Stimulated activated naive CD8-positive, alpha-beta T cell treated with anti-CD3 and anti-CD28 coated beads, Interleukin-15, Interleukin-2, amounts not matched to agents 100 ng/mL and 50 ng/mL, for 24 hours (primary cell): ENCODE measurements around the gene ARMC10.
"Not testable (repeated sequence)": the region's sequence is repeated elsewhere in the genome, so short reads cannot be mapped to it uniquely, and the experiment has no call there.

ENCODE experiments used
- H3K27ac Mint-ChIP-seq: one replicate; pipeline ENCODE4 v1.8.0; 2021; ENCODE audit warnings: mild to moderate bottlenecking, mixed read lengths
- H3K27me3 Mint-ChIP-seq: one replicate; pipeline ENCODE4 v1.8.0; 2021; ENCODE audit warnings: mixed read lengths
- H3K36me3 Mint-ChIP-seq: one replicate; pipeline ENCODE4 v1.8.0; 2021; ENCODE audit warnings: low read depth, mixed read lengths
- H3K4me1 Mint-ChIP-seq: one replicate; pipeline ENCODE4 v1.8.0; 2021; ENCODE audit warnings: low read depth, mixed read lengths
- H3K4me3 Mint-ChIP-seq: one replicate; pipeline ENCODE4 v1.8.0; 2021; ENCODE audit warnings: mild to moderate bottlenecking, mixed read lengths
- H3K9me3 Mint-ChIP-seq: one replicate; pipeline ENCODE4 v1.8.0; 2021; ENCODE audit warnings: mixed read lengths

The ARMC10 gene

GRCh38 chr7:103127006-103127405, 52.1 kb downstream of the ARMC10 start:
- Mint-ChIP-seq H3K27me3 (no peaks in the 10 kb centered on the region), H3K4me1 (no peaks in the 10 kb centered on the region), H3K36me3 (peaks cover 38% of the 10 kb centered on the region), H3K4me3 (no peak overlapping the region), H3K9me3 (no peaks in the 10 kb centered on the region), H3K27ac (no peak overlapping the region)

GRCh38 chr7:103129702-103130549, 55.0 kb downstream of the ARMC10 start:
- Mint-ChIP-seq H3K9me3 (no peaks in the 10 kb centered on the region), H3K36me3 (peaks cover 25% of the 10 kb centered on the region), H3K4me1 (peaks cover 5% of the 10 kb centered on the region), H3K27me3 (no peaks in the 10 kb centered on the region), H3K27ac (no peak overlapping the region), H3K4me3 (no peak overlapping the region)

GRCh38 chr7:103130901-103131624, 56.1 kb downstream of the ARMC10 start:
- no peak overlapping the region for H3K4me3 Mint-ChIP-seq
- H3K27ac Mint-ChIP-seq, result no peak overlapping the region
- H3K9me3 Mint-ChIP-seq, result no peaks in the 10 kb centered on the region
- H3K27me3 Mint-ChIP-seq, result no peaks in the 10 kb centered on the region
- peaks cover 22% of the 10 kb centered on the region for H3K36me3 Mint-ChIP-seq
- H3K4me1 Mint-ChIP-seq, result peaks cover 5% of the 10 kb centered on the region

GRCh38 chr7:103132995-103133688, 58.2 kb downstream of the ARMC10 start:
- no peak overlapping the region for H3K4me3 Mint-ChIP-seq
- H3K27ac Mint-ChIP-seq, result no peak overlapping the region
- H3K9me3 Mint-ChIP-seq, result no peaks in the 10 kb centered on the region
- H3K27me3 Mint-ChIP-seq, result no peaks in the 10 kb centered on the region
- peaks cover 5% of the 10 kb centered on the region for H3K36me3 Mint-ChIP-seq
- peaks cover 5% of the 10 kb centered on the region for H3K4me1 Mint-ChIP-seq

GRCh38 chr7:103134836-103135554, 60.1 kb downstream of the ARMC10 start:
- H3K36me3 Mint-ChIP-seq, result no peaks in the 10 kb centered on the region
- no peak overlapping the region for H3K27ac Mint-ChIP-seq
- no peak overlapping the region for H3K4me3 Mint-ChIP-seq
- H3K4me1 Mint-ChIP-seq, result peaks cover 5% of the 10 kb centered on the region
- no peaks in the 10 kb centered on the region for H3K9me3 Mint-ChIP-seq
- no peaks in the 10 kb centered on the region for H3K27me3 Mint-ChIP-seq

- Mint-ChIP-seq H3K27me3 (no peaks in the 10 kb centered on the region), H3K4me3 (no peak overlapping the region), H3K4me1 (peaks cover 4% of the 10 kb centered on the region), H3K9me3 (no peaks in the 10 kb centered on the region), H3K36me3 (peaks cover 19% of the 10 kb centered on the region), H3K27ac (no peak overlapping the region)
Observed at GRCh38 chr7:103140061-103140460, 65.1 kb downstream of the ARMC10 start.

GRCh38 chr7:103140685-103141084, 65.7 kb downstream of the ARMC10 start:
- Mint-ChIP-seq H3K36me3 (peaks cover 19% of the 10 kb centered on the region), H3K4me1 (peaks cover 4% of the 10 kb centered on the region), H3K27ac (no peak overlapping the region), H3K27me3 (no peaks in the 10 kb centered on the region), H3K9me3 (no peaks in the 10 kb centered on the region), H3K4me3 (no peak overlapping the region)

GRCh38 chr7:103141753-103142404, 66.9 kb downstream of the ARMC10 start:
- Mint-ChIP-seq H3K4me1 (peaks cover 4% of the 10 kb centered on the region), H3K36me3 (peaks cover 19% of the 10 kb centered on the region), H3K4me3 (no peak overlapping the region), H3K27me3 (no peaks in the 10 kb centered on the region), H3K27ac (no peak overlapping the region), H3K9me3 (no peaks in the 10 kb centered on the region)

- Mint-ChIP-seq H3K4me3 (no peak overlapping the region), H3K4me1 (peaks cover 10% of the 10 kb centered on the region), H3K27me3 (no peaks in the 10 kb centered on the region), H3K36me3 (peaks cover 19% of the 10 kb centered on the region), H3K27ac (no peak overlapping the region), H3K9me3 (no peaks in the 10 kb centered on the region)
Observed at GRCh38 chr7:103142494-103142893, 67.6 kb downstream of the ARMC10 start.

- no peaks in the 10 kb centered on the region for H3K27me3 Mint-ChIP-seq
- H3K36me3 Mint-ChIP-seq, result peaks cover 24% of the 10 kb centered on the region
- no peaks in the 10 kb centered on the region for H3K9me3 Mint-ChIP-seq
- peaks cover 22% of the 10 kb centered on the region for H3K4me1 Mint-ChIP-seq
- H3K4me3 Mint-ChIP-seq, result no peak overlapping the region
- no peak overlapping the region for H3K27ac Mint-ChIP-seq
Observed at GRCh38 chr7:103143868-103144267, 68.9 kb downstream of the ARMC10 start.

GRCh38 chr7:103144754-103145153, 69.8 kb downstream of the ARMC10 start:
- not testable (repeated sequence) for H3K9me3 Mint-ChIP-seq, H3K4me3 Mint-ChIP-seq

GRCh38 chr7:103148131-103148993, 73.4 kb downstream of the ARMC10 start:
- Mint-ChIP-seq H3K4me3 (peak overlapping the region; percentile 97), H3K9me3 (no peaks in the 10 kb centered on the region), H3K27me3 (peaks cover 3% of the 10 kb centered on the region), H3K4me1 (peaks cover 35% of the 10 kb centered on the region), H3K36me3 (peaks cover 6% of the 10 kb centered on the region), H3K27ac (peak overlapping the region; percentile 98)

More at GRCh38 chr7:103144754-103145153, 69.8 kb downstream of the ARMC10 start:
- H3K36me3 Mint-ChIP-seq, result peaks cover 24% of the 10 kb centered on the region
- not testable (repeated sequence) for H3K27ac Mint-ChIP-seq, H3K27me3 Mint-ChIP-seq
- H3K4me1 Mint-ChIP-seq, result peaks cover 27% of the 10 kb centered on the region
